Measurements from ENCODE around the gene NODAL.
A peak's percentile ranks its signal among the peaks of the same experiment; 100 is the strongest.

NODAL gene

GRCh38 chr10:70462349-70462984 lies 21.0 kb upstream of the NODAL start:
- DNase-seq, result no peak

- peak; percentile 21 for DNase-seq
These were observed 20.2 kb upstream of the NODAL start for GRCh38 chr10:70461397-70462348.

- no peak for DNase-seq
These were observed 18.5 kb upstream of the NODAL start for GRCh38 chr10:70459774-70460490.

GRCh38 chr10:70459061-70459773 lies 17.7 kb upstream of the NODAL start:
- DNase-seq, result no peak

- DNase-seq, result no peak
These were observed 17.0 kb upstream of the NODAL start for GRCh38 chr10:70458329-70459060.

GRCh38 chr10:70457759-70458305 lies 16.4 kb upstream of the NODAL start:
- DNase-seq, result no peak

- no peak for DNase-seq
These were observed 14.7 kb upstream of the NODAL start for GRCh38 chr10:70456164-70456563.

GRCh38 chr10:70455213-70455630 lies 13.7 kb upstream of the NODAL start:
- no peak for DNase-seq

GRCh38 chr10:70448236-70448635 lies 6.8 kb upstream of the NODAL start:
- no peak for DNase-seq

- no peak for DNase-seq
These were observed 4.5 kb upstream of the NODAL start for GRCh38 chr10:70445718-70446657.

- DNase-seq, result no peak
These were observed 3.3 kb upstream of the NODAL start for GRCh38 chr10:70444744-70445143.

- no peak for DNase-seq
These were observed 979 bp upstream of the NODAL start for GRCh38 chr10:70442332-70442988.

- no peak for DNase-seq
These were observed 421 bp upstream of the NODAL start for GRCh38 chr10:70441895-70442309.

GRCh38 chr10:70440296-70441160 lies 953 bp downstream of the NODAL start:
- DNase-seq, result no peak

- no peak for DNase-seq
These were observed 3.8 kb downstream of the NODAL start for GRCh38 chr10:70437721-70438120.

GRCh38 chr10:70435241-70436085 lies 6.0 kb downstream of the NODAL start:
- DNase-seq, result no peak

- no peak for DNase-seq
These were observed 7.8 kb downstream of the NODAL start for GRCh38 chr10:70433581-70434280.

Data from NCI-H1436 (cell line).